ENCODE measurements around the gene TRPT1. TPM values are rescaled to one million over a fixed set of nuclear protein-coding genes. Genes with fewer than 3 reads are reported as not detected.

TRPT1 gene, protein sequence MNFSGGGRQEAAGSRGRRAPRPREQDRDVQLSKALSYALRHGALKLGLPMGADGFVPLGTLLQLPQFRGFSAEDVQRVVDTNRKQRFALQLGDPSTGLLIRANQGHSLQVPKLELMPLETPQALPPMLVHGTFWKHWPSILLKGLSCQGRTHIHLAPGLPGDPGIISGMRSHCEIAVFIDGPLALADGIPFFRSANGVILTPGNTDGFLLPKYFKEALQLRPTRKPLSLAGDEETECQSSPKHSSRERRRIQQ
- total RNA-seq, result 10 to 100 TPM; 30.4 to 35.6 TPM

- Mint-ChIP-seq H3K9me3 (no peaks in the 10 kb centered on the region), H3K27ac (peak within 1 kb of the TSS; percentile 84), H3K27me3 (no peaks in the 10 kb centered on the region), H3K4me1 (ENCODE audit: low read depth) (peaks cover 28% of the 10 kb centered on the region), H3K4me3 (peak within 1 kb of the TSS; percentile 88), H3K36me3 (peaks cover 5% of the 10 kb centered on the region)
- DNase-seq, result peak; percentile 95
- ChIA-PET POLR2A (interaction anchor here (0.9 to 5.4 kb wide), 13 partner anchors 10 to 92 kb away, joined by 3 to 66 read pairs (median 6); partner anchors contain the start of genes BAD, FERMT3, FKBP2 and PPP1R14B), CTCF (interaction anchor here (0.6 to 5.2 kb wide), 20 partner anchors 8 to 463 kb away, joined by 3 to 38 read pairs (median 3); partner anchors contain the start of genes CATSPERZ, ESRRA, FERMT3 and FKBP2)
- intact Hi-C loops (cut with micrococcal nuclease), result loop anchor here (1.0 kb wide), 3 partner anchors 14 to 41 kb away; no protein-coding TSS in a partner anchor
Measured at GRCh38 chr11:64225608-64226506, at the start of gene TRPT1, which contains the start of gene NUDT22. Gene TRPT1 (minus strand): TSS chr11:64226186. CDS start chr11:64225860, 326 bp downstream. Gene NUDT22 (plus strand): TSS chr11:64226274. CDS start chr11:64226653, 379 bp downstream.

DNA sequence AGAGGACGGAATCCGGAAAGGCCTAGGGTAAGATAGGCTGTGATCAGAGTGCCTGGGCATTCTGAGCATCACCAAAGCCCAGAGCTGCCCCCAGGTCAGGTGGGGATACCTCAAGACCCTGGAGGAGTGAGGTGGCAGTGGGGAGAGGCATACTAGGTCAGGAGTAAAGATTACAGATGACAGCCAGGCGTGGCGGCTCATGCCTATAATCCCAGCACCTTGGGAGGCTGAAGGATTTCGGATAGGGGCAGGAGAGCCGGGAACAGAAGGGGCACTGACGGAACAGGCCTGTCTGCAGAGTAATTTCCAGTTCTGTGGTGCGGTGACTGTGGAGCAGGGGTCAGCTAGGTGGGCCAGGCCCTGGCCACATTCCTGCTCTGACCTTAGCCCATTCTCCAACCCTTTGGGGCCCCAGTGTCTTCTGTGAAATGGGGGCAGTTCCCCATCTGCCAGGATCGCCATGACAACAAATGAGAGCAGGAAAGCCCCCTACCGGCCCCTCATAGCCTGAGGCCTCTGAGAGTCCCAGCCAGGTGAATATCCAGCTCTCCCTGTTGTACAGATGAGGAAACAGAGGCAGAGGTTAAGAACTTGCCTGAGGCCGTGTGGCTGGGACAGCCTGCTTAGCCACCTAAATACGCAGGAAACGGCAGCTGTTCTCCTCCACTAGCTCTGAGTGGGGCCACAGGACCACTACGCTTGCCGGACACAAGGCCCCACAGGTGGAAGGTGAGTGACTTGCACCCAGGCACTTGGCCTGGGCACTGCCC lies 49.2 kb upstream of the TRPT1 start:
- peaks cover 4% of the 10 kb centered on the region for H3K4me1 Mint-ChIP-seq (ENCODE audit: low read depth)
- no peak for DNase-seq
- peaks cover 10% of the 10 kb centered on the region for H3K36me3 Mint-ChIP-seq
- ChIA-PET POLR2A (interaction anchor here (0.9 kb wide), 1 partner anchor 10 kb away, joined by 3 read pairs; the partner anchor contains the start of gene BAD), CTCF (no interaction called here)
- H3K27ac Mint-ChIP-seq, result no peak overlapping the region
- no peak overlapping the region for H3K4me3 Mint-ChIP-seq
- intact Hi-C loops (cut with micrococcal nuclease), result no loop called here
- H3K9me3 Mint-ChIP-seq, result no peaks in the 10 kb centered on the region
- no peaks in the 10 kb centered on the region for H3K27me3 Mint-ChIP-seq

DNA sequence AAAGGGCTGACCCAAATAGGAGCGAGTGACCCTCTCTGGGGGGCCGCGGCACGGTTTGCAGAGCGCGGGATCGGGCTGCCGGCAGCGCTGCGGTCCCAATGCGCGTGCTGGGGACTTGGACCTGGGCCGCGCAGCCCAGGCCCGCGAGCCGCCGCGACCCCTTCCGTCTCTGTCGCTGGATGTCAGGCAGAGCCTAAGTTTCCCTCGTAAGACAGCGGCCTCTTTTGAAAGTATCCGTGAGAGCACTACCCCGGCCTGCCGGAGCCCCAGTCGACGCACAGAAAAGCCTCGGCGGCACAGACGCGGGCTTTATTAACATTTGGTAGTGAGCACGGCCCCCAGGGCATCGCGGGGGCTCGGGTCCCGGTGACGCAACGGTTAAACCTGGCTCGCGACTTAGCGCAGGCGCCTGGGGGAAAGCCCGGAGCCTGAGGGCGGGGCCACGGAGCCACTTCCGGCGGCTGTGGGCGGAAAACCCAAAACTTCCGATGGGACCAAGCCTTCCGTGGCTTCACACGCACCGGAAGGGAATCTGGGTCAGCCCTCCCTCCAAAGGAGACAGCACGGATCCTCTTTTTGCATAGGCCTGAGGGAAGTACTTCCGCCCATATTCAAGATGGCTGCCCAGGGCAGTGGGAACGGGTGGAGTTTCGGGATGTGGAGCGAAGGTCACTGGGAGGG lies 43.7 kb upstream of the TRPT1 start:
- intact Hi-C loops (cut with micrococcal nuclease), result loop anchor here (1.0 to 2.0 kb wide), 8 partner anchors 16 to 84 kb away; partner anchors contain the start of genes ESRRA, FKBP2, GPR137 and PLCB3
- Mint-ChIP-seq H3K36me3 (peaks cover 8% of the 10 kb centered on the region), H3K4me3 (peak overlapping the region; percentile 89), H3K27ac (peak overlapping the region; percentile 95), H3K27me3 (no peaks in the 10 kb centered on the region), H3K4me1 (ENCODE audit: low read depth) (peaks cover 15% of the 10 kb centered on the region), H3K9me3 (no peaks in the 10 kb centered on the region)
- ChIA-PET CTCF (interaction anchor here (0.7 to 6.4 kb wide), 12 partner anchors 16 to 65 kb away, joined by 3 to 46 read pairs (median 4); partner anchors contain the start of genes CATSPERZ, ESRRA, FERMT3 and GPR137), POLR2A (interaction anchor here (0.8 to 4.1 kb wide), 14 partner anchors 9 to 84 kb away, joined by 3 to 36 read pairs (median 6); partner anchors contain the start of genes BAD, FERMT3, FKBP2 and GPR137)
- peak; percentile 99 for DNase-seq

GRCh38 chr11:64268893-64269539 lies 43.0 kb upstream of the TRPT1 start:
- H3K27me3 Mint-ChIP-seq, result no peaks in the 10 kb centered on the region
- DNase-seq, result peak; percentile 66
- no peaks in the 10 kb centered on the region for H3K9me3 Mint-ChIP-seq
- POLR2A ChIA-PET, result interaction anchor here (0.8 to 4.1 kb wide), 15 partner anchors 9 to 84 kb away, joined by 3 to 36 read pairs (median 8); partner anchors contain the start of genes BAD, ESRRA, FERMT3 and FKBP2
- peaks cover 8% of the 10 kb centered on the region for H3K36me3 Mint-ChIP-seq
- CTCF ChIA-PET, result interaction anchor here (0.6 to 6.4 kb wide), 12 partner anchors 16 to 74 kb away, joined by 3 to 46 read pairs (median 4); partner anchors contain the start of genes BAD, CATSPERZ, ESRRA and FERMT3
- peaks cover 15% of the 10 kb centered on the region for H3K4me1 Mint-ChIP-seq (ENCODE audit: low read depth)
- peak overlapping the region; percentile 89 for H3K4me3 Mint-ChIP-seq
- H3K27ac Mint-ChIP-seq, result peak overlapping the region; percentile 95
- intact Hi-C loops (cut with micrococcal nuclease), result loop anchor here (1.0 kb wide), 1 partner anchor 18 kb away; the partner anchor contains the start of gene PLCB3

DNA sequence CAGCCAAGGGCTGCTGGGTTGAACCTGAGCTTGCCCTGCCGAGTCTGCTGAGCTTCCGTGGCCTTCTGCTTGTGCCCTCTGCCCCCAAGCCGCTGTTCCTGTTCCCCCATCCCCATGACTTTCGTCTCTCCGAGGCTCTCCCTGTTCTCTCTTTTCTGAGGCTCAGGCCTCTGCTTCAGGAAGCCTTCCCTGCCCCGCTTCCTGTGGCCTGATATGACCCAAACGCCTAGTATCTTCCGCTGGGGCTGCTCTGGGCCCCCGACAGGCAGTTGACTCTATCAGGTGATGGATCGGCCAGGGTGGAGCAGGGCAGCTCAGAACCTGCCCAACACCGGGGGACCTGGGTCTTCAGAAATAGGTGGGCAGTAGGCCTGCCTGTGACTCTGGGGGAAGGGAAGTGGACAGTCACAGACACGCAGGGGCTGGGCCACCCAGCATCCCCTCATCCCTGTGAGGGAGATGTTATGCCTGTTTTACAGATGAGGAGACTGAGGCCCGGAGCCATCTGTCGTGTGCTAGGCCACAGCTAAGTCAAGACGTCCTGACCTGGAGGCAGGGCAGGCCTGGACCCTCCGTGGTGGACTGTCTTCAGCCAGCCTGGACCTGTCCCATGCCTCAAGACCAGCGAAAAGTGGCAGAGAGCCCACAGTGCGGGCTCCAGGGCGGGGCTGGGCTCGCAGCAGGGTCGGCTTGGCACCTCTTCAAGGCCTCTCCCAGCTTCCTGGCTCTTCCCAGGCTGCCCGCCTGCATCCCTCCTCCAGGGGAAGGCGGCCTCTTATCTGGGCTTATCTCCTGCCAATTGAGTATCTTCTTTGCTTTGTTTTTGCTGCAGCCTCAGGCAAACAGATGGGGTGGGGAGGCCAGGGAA lies 42.3 kb upstream of the TRPT1 start:
- Mint-ChIP-seq H3K27ac (peak overlapping the region; percentile 95), H3K4me3 (peak overlapping the region; percentile 89), H3K4me1 (ENCODE audit: low read depth) (peaks cover 15% of the 10 kb centered on the region), H3K27me3 (no peaks in the 10 kb centered on the region), H3K9me3 (no peaks in the 10 kb centered on the region), H3K36me3 (peaks cover 8% of the 10 kb centered on the region)
- intact Hi-C loops (cut with micrococcal nuclease), result no loop called here
- POLR2A ChIA-PET, result interaction anchor here (0.8 to 4.1 kb wide), 12 partner anchors 16 to 83 kb away, joined by 3 to 36 read pairs (median 8); partner anchors contain the start of genes BAD, ESRRA, FERMT3 and FKBP2
- CTCF ChIA-PET, result interaction anchor here (0.6 to 6.4 kb wide), 12 partner anchors 16 to 75 kb away, joined by 3 to 46 read pairs (median 4); partner anchors contain the start of genes BAD, CATSPERZ, ESRRA and PRDX5
- no peak for DNase-seq

DNA sequence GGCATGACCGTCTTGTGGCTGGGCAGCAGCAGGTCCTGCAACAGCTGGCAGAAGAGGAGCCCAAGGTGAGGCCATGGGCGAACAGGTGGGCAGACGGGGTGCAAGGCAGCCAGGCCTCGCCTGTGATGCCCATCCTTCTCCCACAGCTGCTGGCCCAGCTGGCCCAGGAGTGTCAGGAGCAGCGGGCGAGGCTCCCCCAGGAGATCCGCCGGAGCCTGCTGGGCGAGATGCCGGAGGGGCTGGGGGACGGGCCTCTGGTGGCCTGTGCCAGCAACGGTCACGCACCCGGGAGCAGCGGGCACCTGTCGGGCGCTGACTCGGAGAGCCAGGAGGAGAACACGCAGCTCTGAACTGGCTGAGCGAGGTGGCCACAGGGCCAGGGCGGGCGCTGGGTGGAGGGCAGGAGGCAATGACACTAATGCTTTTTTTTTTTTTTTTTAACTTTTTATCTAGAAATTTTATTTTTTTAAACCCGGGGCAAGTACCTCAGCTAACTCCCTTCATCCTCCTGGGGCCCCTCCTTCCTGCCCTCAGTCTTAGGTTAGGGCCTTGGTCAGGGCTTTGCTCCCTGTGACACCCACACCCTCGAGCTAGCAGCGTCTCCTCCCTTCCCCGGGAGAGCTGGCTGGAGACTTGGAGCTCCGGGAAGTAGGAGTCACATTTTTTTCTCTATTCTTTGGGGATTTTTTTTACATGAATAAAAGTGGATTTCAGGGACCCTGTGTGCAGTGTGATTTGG lies 41.4 kb upstream of the TRPT1 start:
- intact Hi-C loops (cut with micrococcal nuclease), result no loop called here
- POLR2A ChIA-PET, result interaction anchor here (0.6 to 3.5 kb wide), 3 partner anchors 22 to 1697 kb away, joined by 3 to 22 read pairs (median 5); partner anchors contain the start of genes PPP1R14B, PRDX5 and TRMT112

DNA sequence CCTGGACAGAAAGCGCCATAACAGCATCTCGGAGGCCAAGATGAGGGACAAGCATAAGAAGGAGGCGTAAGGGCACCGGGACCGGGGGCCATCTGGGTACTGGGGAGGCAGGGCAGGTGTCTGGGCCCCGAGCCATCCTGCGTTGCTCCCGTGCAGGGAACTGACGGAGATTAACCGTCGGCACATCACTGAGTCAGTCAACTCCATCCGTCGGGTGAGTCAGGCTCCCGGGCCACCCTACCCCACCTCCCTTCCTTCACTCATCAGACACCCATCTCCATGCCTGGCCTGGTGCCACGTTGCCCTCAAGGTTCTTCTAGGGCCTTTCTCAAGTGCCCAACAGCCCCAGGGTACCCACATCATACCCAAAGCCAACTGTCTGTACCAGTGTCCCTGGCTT lies 40.4 kb upstream of the TRPT1 start:
- intact Hi-C loops (cut with micrococcal nuclease), result no loop called here
- DNase-seq, result no peak
- peaks cover 11% of the 10 kb centered on the region for H3K4me1 Mint-ChIP-seq (ENCODE audit: low read depth)
- no peaks in the 10 kb centered on the region for H3K9me3 Mint-ChIP-seq
- ChIA-PET POLR2A (no interaction called here), CTCF (interaction anchor here (1.3 to 1.9 kb wide), 2 partner anchors 12 to 16 kb away, joined by 4 to 7 read pairs; partner anchors contain the start of gene PLCB3)
- no peak overlapping the region for H3K4me3 Mint-ChIP-seq
- H3K27me3 Mint-ChIP-seq, result no peaks in the 10 kb centered on the region
- peaks cover 13% of the 10 kb centered on the region for H3K36me3 Mint-ChIP-seq
- H3K27ac Mint-ChIP-seq, result no peak overlapping the region

More for the DNA sequence above, 41.4 kb upstream of the TRPT1 start:
- Mint-ChIP-seq H3K27me3 (no peaks in the 10 kb centered on the region), H3K9me3 (no peaks in the 10 kb centered on the region), H3K4me3 (no peak overlapping the region), H3K4me1 (ENCODE audit: low read depth) (peaks cover 15% of the 10 kb centered on the region), H3K36me3 (peaks cover 12% of the 10 kb centered on the region), H3K27ac (no peak overlapping the region)
- no peak for DNase-seq
- CTCF ChIA-PET, result interaction anchor here (0.6 to 6.4 kb wide), 5 partner anchors 15 to 598 kb away, joined by 3 to 46 read pairs (median 3); partner anchors contain the start of gene CATSPERZ

DNA sequence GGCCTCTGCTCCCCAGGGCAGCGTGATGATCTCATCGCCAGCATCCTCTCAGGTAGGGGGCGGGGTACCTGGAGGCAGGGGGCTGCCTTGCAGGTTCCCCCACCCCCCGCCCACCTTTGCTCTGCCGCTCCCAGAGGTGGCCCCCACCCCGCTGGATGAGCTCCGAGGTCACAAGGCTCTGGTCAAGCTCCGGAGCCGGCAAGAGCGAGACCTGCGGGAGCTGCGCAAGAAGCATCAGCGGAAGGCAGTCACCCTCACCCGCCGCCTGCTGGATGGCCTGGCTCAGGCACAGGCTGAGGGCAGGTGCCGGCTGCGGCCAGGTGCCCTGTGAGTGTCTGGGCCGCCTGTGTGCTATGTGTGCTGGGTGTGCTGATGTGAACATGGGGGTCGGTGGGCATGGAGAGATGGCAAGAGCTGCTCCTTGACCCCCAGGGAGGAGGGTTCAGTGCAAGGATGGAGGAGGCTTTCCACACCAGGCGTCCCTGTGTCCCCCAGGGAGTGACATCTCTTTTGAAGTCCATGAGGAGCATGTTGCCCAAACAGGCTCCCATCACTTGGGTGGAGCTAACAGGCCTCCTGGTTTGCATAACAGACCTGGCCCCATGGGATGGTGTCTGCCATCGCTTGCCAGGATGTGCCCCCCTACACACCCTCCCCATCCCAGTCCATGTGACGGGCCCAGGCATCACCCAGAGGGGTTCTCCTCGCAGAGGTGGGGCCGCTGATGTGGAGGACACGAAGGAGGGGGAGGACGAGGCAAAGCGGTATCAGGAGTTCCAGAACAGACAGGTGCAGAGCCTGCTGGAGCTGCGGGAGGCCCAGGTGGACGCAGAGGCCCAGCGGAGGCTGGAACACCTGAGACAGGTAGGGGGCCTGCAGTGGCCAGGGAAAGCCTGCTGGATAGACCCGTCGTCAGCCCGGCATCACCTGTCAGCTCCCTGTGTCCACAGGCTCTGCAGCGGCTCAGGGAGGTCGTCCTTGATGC lies 39.5 kb upstream of the TRPT1 start:
- Mint-ChIP-seq H3K27ac (no peak overlapping the region), H3K9me3 (no peaks in the 10 kb centered on the region), H3K4me1 (ENCODE audit: low read depth) (peaks cover 11% of the 10 kb centered on the region), H3K36me3 (peaks cover 13% of the 10 kb centered on the region), H3K4me3 (no peak overlapping the region), H3K27me3 (no peaks in the 10 kb centered on the region)
- CTCF ChIA-PET, result interaction anchor here (1.0 to 1.9 kb wide), 4 partner anchors 11 to 36 kb away, joined by 3 to 7 read pairs (median 4); partner anchors contain the start of genes PLCB3 and PPP1R14B
- POLR2A ChIA-PET, result no interaction called here
- intact Hi-C loops (cut with micrococcal nuclease), result no loop called here
- no peak for DNase-seq
